Effector CD4-positive, alpha-beta T cell (primary cell): ENCODE results near the gene PRKRA.
"Not testable (repeated sequence)": the region's sequence is repeated elsewhere in the genome, so short reads cannot be mapped to it uniquely, and the experiment has no call there.

Experiments used
- DNase-seq: peaks from one replicate; pipeline ENCODE4 v3.0.0-alpha.2; 2020
- total RNA-seq: gene quantifications from one replicate; lab custom pipeline; 2026; lab: John Stamatoyannopoulos, UW

The PRKRA gene
- 87.2 reads per million, percentile 80 among the genes with 10 or more reads in this experiment for total RNA-seq

DNA sequence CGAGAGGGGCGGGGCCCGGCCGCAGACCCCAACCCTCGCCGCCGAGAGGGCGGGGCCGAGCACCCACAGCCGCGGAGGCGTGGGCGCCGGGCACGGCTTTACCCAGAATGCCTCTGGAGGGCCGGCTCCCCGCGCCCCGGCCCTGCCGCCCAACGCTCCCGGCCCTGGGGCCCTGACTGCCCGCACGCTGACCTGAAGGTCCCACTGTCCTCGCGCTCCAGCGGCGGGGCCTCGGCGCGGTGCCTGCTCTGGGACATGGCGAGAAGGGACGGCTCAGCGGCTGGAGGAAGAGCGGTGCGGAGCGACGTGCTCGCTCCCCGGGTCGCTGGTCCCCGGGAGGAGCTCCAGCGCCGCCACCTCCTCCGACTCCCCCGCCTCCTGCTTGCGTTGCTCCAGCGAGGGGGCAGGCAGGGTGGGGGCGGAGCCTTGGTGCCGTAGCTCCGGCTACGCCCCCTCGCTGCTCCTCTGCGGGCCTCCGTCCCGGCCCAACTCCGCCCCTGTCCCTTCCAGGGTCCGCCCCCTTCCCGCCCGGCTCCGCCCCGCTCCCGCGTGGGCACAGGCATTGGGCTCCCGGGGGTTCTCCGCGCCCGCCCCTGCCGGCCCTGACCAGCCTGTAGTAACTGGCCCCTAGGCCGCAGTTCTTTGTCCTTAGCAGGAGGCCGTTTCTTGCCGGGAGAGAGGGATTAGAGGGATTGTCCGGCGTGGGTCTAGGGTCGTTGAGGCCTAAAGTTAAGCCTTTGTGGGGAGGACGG is at the start of gene PRKRA, which contains the start of gene PJVK:
Gene PRKRA (minus strand): TSS at position 402 of the 752 bp plus-strand sequence. CDS start 145 bp downstream, at position 257.
Gene PJVK (plus strand): TSS at position 605 of the 752 bp plus-strand sequence. CDS start 2,032 bp downstream, outside the sequence.
- peak; percentile 91 for DNase-seq

DNA sequence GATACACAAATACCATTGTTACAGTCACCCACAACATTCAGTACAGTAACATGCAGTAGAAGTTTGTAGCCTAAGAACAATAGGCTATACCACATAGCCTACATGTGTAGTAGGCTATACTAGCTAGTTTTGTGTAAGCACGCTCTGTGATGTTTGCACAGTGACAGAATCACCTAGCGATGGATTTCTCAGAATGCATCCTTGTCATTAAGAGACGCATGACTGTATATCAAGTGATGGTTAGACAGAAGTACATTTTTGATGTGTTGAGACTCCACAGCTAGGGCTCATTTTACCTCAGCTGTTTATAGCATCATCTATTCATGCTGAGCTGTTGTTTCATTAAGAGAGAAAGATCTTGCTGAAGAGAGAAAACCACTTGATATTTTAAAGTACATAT is 48.7 kb upstream of the PRKRA start:
- no peak for DNase-seq

DNA sequence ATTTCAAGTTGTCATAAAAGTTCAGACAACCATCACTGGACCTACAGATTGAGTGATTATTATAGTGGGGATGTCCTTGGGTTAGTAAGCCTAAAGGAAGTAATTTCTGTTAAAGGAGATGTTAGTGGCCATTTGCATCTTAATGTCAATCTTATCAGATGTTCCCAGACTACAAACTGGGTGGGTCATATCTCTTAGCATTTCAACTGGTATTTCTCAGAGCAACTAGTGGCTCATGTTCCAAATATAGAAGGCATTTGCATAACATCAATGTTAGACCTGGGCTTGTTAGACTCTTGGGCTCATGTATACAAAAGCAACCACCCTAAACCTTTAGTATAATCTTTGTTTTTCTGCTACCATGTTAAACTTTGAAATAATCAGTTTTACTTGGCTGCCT is 47.2 kb upstream of the PRKRA start:
- no peak for DNase-seq

DNA sequence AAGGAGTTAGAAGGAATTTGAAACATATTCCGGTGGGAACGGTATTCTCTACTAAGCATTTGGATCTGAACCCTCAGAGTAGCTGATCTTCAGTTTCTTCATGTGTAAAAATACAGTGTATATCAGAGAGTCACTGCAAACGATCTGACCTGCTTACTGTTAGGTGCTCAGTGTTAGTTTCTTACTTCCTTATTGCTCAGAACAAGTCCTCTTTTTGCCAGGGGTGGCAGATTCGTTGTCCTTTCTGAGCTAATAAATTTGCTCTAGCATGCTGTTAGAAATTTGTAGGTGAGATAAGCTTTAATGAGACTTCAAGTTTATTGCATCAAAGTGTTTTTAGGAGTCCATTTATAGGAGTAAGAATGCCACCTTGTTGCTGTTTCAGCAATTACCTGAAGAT is 45.1 kb upstream of the PRKRA start:
- DNase-seq, result no peak

DNA sequence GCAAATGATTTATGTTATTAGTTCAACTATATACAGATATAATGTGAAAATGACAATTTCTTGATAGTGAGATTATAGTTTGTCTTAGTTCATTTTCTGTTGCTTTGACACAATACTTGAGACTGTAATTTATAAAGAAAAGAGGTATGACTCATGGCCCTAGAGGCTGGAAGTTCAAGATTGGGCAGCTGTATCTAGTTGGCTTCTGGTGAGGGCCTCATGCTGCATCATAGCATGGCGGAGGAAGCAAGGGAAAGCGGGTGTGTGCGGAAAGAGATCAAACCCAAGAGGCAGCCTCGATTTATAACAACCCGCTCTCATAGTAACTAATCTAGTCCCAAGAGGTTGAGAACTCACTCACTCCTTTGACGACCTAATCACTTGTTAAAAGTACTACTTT is 40.6 kb upstream of the PRKRA start:
- DNase-seq, result no peak

DNA sequence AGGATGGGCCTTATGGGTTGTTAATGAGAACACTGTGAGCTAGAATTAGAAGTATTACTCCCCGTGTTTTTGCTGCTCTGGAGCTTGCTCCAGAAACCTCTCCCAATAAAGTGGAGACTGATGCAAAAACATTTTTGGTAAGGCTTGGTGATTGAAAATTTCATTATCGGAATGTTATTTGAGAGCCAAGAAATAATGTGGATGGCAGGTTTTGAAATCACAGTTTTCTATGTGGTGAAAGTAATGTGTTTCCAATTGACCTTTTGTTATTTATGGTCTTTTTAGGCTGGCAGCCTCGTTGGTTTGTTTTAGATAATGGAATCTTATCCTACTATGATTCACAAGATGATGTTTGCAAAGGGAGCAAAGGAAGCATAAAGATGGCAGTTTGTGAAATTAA is 34.4 kb upstream of the PRKRA start:
- no peak for DNase-seq

DNA sequence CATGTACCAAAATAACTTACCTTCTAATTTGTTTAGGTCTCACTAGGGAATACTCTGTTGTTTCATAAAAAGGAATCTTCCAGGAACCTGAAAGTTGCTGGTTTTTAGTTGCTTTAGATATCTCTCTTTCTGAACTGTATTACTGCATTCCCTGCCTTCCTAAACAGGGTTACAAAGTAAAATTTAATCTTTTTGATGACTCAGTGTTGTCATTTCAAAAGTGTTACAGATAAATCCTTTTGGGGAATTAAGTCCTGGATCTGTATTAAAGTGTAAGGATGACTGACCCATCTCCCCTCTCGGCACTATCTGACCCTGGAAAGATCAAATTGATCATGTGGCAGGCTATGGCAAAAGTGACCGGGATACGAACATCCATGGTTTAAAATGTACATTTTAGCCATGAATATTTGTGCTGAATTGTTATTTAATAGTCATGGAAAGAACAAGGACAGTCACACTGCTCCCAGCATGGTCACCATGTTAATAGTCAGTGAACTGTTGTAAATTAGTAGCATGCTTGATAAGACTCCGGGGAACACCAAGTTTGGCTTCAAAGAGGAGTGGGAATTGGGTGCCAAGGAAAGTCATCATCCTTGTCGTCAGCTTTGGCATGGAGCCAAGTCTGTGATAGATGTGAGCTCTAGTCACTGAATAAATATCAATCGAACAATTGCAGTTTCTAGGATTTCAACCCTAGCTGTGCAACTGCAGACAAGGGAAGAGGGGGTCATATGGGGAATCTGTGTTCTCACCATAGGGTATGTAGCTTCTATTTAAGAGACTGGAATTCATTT is 33.5 kb upstream of the PRKRA start:
- DNase-seq, result no peak

DNA sequence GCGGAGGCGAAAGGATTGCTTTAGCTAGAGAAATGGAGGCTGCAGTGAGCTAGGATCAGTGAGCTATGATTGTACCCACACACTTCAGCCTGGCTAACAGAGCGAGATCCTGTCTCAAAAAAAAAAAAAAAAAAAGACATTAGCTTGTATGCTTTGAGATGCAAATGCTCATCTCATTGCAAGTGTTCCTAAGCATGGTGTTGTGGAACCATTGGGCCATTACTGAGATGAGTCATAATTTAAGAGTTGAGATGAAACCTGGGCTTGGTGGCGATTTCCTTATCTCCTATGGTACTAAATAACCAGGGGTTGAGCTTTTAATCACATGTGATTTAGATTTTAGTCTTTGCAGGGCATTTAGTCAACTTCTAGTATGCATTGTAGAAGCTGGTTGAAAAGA is 31.5 kb upstream of the PRKRA start:
- DNase-seq, result no peak

DNA sequence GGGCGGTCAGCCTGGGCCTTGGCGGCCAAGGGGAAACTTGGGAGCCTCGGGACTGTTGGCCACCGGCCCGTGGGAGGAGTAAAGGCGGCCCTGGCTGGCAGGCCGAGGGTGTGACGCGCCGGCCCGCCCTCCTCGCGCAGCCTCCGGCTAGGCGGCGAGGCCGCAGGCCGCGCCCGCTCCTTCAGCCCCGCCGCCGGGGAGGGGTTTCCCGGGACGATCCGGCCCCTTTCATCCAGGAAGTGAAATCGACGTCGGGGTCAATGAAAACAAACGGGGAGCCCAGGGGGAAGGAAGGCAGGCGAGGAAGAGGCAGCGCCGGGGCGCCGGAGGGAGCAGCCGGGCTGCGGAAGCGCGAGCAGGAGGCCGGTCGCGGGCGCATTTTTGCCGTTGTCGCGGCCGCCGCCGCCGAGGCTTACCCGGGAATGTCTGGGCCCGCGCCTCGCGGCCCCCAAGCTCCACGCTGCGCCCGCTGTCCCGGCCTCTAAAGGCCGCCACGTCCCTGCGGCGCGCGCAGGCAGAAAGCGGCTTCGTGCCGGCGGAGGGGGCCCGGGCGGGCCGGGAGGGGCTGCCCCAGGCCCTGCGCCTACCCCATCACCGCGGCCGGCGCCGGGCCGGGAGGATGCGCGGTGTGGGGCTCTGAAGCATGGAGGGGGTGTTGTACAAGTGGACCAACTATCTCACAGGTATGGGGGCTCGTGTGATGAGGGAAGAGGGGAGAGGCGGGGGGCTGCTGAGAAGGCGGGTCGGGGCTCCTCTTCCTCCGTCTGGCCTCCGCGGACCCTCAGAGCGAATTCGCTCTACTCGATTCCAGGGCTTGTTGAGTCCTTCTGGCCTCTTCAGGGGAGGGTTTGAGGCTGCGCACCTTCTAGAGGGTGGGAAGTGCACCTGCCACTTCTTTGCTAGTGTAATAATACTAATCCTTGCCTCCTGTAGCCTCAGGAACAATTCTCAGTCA is 29.5 kb upstream of the PRKRA start, which contains the start of gene PLEKHA3:
Gene PLEKHA3 (plus strand): TSS at position 231 of the 955 bp plus-strand sequence. CDS start 413 bp downstream, at position 644.
- peak; percentile 68 for DNase-seq

DNA sequence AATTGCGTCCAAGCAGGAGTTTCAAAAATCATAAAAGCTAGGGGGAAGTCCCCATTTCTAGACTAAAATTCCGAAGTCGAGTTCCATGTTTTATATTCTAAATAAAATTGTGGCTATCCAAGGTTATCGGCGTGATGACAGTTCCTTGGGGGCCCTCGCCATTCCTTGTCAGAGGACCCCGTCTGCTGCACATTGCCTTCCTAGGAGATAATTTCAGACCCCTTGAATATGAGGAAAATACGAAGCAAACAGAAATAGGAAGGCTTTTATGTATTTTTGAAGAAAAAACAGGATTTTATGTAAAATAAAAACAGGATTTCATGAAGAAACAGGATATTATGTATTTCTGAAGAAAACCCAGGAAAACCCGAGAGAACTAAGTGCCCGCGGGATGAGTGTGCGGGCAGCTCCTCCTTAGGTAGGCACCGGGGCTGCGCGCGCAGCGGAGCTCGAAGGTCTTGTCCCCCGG is 28.8 kb upstream of the PRKRA start:
- DNase-seq, result no peak

DNA sequence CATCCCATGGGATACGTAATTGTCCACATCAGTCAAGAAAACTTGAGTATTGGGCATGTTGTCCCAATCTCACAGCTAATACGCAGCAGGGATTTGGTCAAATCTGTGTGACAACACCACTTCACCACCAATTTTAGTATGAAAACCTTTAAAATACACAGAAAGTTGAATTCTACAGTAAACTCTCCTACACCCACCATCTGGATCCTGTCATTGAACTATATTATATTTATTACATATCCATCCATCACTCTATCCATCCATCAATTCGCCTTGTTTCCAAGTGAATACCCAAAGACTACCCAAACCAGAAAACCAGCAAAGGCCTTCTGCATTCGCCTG is 28.3 kb upstream of the PRKRA start:
- no peak for DNase-seq

DNA sequence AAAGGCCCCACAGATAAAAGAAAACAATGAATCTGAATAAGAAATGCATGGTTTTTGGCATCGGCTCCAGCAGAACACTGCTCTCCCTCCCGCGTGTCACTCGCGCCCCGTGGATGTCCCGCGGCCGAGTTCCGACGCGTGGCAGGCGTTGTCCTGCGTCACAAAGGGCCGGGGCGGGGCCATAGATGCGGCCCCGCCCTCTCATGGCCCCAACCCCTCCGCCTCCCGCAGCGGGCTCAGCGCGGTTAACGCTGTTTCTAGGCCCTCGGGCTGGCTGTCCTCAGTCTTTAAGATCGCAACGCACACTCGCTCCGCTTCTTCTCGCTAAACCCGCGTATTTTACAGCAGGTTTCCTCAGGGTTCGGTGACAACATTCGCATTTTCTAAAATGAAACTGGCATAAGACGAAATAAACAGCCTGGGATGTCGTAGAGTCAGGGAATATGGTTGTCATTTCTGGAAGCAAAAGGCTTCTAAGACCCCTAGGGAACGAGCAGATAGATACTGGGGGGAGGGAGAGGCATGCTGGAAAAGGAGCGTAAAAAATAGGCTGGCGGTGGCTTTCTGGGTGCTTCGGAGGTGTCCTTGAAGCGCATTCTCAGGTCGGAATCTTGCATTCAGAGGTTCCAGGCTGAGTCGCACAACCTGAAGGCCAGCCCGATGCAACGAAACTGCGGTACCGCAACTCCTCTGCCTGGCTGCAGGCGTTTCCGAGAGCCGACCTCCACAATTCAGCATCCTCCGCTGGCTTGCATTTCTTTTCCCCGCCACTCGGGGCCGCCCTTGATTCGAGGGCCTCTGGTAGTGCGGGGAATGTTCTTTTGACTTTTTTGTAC is 27.7 kb upstream of the PRKRA start, which contains the start of gene FKBP7:
Gene FKBP7 (minus strand): TSS at position 162 of the 836 bp plus-strand sequence. CDS start 101 bp downstream, at position 61.
- DNase-seq, result peak; percentile 81

DNA sequence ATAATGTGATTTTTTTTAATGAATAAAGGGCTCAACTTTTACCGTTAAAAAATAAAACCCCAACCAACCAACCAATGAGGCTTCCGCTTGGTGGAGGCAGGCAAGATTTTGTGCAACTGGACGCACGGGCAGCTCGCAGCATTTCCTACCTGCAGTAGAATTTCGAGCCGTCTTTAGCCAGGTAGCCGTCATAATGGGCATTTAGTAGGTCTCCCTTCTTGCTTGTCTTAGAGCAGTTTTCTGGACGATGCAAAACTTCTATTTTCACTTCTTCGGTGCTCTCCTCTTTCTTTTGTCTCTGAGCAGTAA is 27.1 kb upstream of the PRKRA start:
- no peak for DNase-seq

DNA sequence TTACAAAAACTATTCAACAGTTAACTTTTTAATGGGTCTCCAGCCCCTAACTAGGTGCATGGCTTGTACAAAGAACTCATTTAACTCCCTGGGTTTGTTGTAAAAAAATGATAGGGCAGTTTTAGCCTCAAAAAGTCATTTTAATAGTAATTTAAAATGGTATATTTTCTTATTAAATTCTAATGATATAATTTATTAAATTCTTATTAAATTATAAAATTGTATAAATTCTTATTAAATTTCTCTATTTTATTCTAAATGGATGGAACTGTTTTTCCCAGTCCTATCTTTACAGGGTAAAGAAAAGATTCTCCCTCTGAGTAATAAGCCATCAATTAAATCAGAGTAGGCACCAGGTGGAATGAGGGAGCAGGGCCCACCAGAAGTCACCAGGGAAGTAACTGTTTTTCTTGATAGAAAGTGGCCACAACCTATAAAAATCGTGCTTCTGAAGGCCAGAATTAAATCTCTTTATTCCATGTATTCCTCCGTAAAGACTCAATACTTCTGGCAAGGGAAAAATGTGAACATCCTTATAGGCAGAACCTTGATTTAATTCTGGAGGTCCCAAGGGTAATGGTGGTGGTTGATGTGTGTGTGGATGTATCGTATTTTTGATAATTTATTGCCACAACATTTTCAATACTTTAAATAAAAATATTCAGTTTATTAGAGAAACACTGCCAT is 26.6 kb upstream of the PRKRA start:
- DNase-seq, result no peak

DNA sequence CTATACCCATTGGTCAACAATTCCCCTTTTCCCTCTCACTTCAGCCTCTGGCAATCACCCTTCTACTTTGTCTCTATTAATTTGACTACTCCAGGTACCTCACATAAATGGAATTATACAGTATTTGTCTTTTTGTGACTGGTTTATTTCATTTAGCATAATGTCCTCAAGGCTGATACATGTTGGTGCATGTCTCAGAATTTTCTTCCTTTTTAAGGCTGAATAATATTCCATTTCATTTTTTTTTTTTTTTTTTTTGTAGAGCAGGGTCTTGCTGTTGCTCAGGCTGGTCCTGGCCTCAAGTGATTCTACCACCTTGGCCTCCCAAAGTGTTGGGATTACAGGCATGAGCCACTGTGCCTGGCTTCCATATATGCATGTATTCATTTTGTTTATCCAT is 25.5 kb upstream of the PRKRA start:
- DNase-seq, result no peak

DNA sequence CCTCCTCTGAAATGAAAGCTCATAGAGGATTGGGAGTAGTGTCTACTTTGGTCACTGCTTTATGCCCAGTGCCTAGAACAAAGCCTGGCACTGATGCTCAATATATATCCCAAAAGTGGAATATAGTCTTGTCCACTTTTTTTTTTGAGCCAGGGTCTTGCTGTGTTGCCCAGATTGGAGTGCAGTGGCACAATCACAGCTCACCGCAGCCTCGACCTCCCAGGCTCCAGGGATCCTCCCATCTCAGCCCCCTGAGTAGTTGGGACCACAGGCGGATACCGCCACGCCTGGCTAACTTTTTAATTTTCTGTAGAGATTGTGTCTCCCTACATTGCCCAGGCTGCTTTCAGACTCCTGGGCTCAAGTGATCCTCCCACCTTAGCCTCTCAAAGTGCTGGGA is 23.6 kb upstream of the PRKRA start:
- DNase-seq, result no peak

DNA sequence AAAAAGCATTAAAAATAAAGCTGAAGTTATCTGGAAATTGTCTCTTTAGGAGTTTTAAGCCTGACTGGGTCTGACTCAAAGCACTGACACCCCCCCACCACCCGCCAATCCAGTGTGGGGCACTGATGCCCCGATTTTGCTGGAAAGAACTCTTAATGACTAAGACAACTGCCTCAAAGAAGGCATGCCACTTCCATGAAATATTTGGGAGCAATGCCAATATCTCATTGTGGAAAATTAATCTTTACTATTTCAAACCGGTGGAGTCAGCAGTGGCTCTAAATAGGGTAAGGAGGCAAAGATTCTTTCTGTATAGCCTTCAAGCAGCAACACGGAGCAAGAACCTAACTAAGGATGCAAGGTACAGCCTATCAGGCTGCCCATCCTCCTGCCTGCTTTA is 23.0 kb upstream of the PRKRA start:
- no peak for DNase-seq

DNA sequence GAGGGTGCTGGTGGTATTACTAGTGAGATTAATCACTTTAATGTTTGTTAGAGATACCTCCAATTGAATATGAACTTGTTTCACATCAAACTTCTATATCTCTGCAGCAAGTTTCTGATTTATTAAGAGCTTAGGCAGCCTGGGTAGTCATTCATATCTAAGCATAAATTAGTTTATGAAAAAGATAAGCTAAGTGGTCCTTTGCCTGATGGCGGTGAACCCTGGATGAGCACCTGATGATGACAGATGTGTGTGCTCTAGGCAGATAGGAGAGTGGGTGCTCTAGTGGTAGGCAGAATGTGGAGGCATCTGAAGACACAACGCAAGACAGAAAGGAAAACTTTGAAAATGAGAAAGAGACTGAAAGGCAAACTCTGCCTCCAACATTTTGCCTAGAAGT is 22.4 kb upstream of the PRKRA start:
- no peak for DNase-seq

DNA sequence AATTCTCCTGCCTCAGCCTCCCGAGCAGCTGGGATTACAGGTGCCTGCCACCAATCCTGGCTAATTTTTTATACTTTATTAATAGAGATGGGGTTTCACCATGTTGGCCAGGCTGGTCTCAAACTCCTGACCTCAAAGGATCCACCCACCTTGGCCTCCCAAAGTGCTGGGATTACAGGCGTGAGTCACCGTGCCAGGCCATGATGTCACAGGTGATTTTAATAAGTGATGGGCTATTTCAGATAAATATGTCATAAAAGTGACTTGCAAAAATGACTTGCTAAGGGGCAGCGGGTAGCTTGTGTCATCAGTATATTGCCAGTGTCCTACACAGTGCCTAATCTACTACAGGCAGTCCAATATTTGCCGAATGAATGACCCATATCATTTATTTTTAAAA is 20.3 kb upstream of the PRKRA start:
- not testable (repeated sequence) for DNase-seq

DNA sequence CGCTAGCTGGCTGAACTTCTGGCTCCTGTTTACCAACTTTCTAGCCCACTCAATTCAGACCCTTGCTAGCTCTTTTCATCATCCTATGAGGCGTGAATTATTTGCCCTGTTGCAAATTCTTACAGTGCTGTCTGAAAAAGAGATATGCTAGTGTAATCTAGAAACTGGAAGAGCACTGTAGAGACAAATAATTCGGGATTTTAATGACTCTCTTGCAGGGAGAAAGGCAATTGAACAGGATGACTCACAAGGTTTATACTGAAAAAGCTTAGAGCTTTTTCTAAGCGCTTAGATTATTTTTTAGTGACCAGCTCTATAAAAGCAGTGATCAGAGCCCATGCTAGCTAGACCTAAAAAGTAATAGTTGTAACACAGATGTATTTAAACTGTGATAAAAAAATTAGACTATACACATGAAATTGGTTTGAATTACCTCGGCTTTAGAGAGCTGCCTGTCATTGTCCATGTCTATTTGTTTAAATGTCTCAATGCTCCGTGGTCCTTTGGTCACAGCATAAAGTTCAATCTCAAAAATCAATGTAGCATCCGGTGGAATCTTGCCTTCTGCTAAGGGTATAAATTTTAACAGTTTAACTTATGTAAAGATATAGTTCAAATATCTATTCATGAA is 18.4 kb upstream of the PRKRA start:
- no peak for DNase-seq
